HCT116 (cell line): Measurements from ENCODE around the gene PPFIA2. TPM values are rescaled to one million over a fixed set of nuclear protein-coding genes. Genes with fewer than 3 reads are reported as not detected.

Source experiments
- ATAC-seq: fragments of 200-7000 bp; cut with Tn5 transposase; 2 replicates; pipeline ENCODE4 v1.9.1; 2020; ENCODE audit warnings: mild to moderate bottlenecking, moderate library complexity
- BruUV-seq: library from RNA; stranded (reverse); fragments of 400-500 nt; replicated peaks from 2 replicates; lab custom pipeline; 2021; lab: Mats Ljungman, UMichigan
- CTCF ChIA-PET: fragments of 300-600 bp; sonication (Branson Sonifier 250); formaldehyde crosslinking; loops from one replicate; lab custom pipeline; 2021; ENCODE audit warnings: antibody characterized with exemption; lab: Charles Lee
- POLR2A ChIA-PET: fragments of 300-600, 350-600 bp; sonication (Branson Sonifier 250); formaldehyde crosslinking; loops from one replicate; lab custom pipeline; 2021; ENCODE audit warnings: antibody characterized with exemption; lab: Charles Lee
- RAD21 ChIA-PET, 2 experiments: fragments of 300-600 bp; sonication (Branson Sonifier 250); formaldehyde crosslinking; loops; one replicate each; lab custom pipeline; 2023; ENCODE audit warnings: low total read pairs in 2 of 2; ENCODE audit not compliant: uncharacterized antibody in 2 of 2, unreplicated experiment in 2 of 2, low non-redundant PET in 1 of 2; lab: Charles Lee
- DNase-seq: peaks from one replicate; pipeline ENCODE4 v3.0.0-alpha.2; 2010; ENCODE audit warnings: low read depth, low spot score
- H2AFZ ChIP-seq: fragments of 200-600 bp; shearing (Covaris generic), sonication (generic); 2 replicates; pipeline ENCODE4 v1.6.1; 2017; ENCODE audit warnings: low read depth, mixed run types, mixed read lengths, antibody characterized with exemption, low read length; ENCODE audit not compliant: poor library complexity, severe bottlenecking
- H3K27ac ChIP-seq: 2 replicates; pipeline ENCODE4 v1.5.1; 2012; ENCODE audit warnings: low read depth, low read length
- H3K27me3 ChIP-seq: fragments of 200-600 bp; sonication (generic); 2 replicates; pipeline ENCODE4 v1.6.1; 2016; ENCODE audit warnings: mixed run types, low read length, mixed read lengths; ENCODE audit not compliant: insufficient read depth
- H3K36me3 ChIP-seq, 2 experiments: fragments of 200-500 bp in 1 of 2; fragments of 200-600 bp in 1 of 2; sonication (Bioruptor generic) in 1 of 2; sonication (generic) in 1 of 2; 2 replicates each; pipeline versions ENCODE4 v1.5.1 to v1.6.1; 2014 to 2016; ENCODE audit warnings: low read length in 2 of 2, inconsistent platforms in 1 of 2, mixed read lengths in 1 of 2, mixed run types in 1 of 2; ENCODE audit not compliant: insufficient read depth in 2 of 2, control insufficient read depth in 1 of 2
- H3K4me1 ChIP-seq, 2 experiments: fragments of 200-600 bp in 1 of 2; sonication (generic) in 1 of 2; 2 replicates each; pipeline versions ENCODE4 v1.5.1 to v1.6.1; 2012 to 2017; ENCODE audit warnings: low read length in 2 of 2, inconsistent platforms in 1 of 2, mild to moderate bottlenecking in 1 of 2, mixed read lengths in 1 of 2, mixed run types in 1 of 2, moderate library complexity in 1 of 2; ENCODE audit not compliant: insufficient read depth in 2 of 2, control insufficient read depth in 1 of 2
- H3K4me2 ChIP-seq: fragments of 200-600 bp; sonication (generic); 2 replicates; pipeline ENCODE4 v1.6.1; 2017; ENCODE audit warnings: mixed run types, low read length, mixed read lengths
- H3K4me3 ChIP-seq, 2 experiments: fragments of 200-600 bp in 1 of 2; sonication (generic) in 1 of 2; replicated peaks in 1 of 2; 2 replicates each; pipeline ENCODE4 v1.5.1; 2011 to 2016; ENCODE audit warnings: low read length in 2 of 2, control low read depth in 1 of 2, low read depth in 1 of 2, mild to moderate bottlenecking in 1 of 2, mixed read lengths in 1 of 2, mixed run types in 1 of 2
- H3K79me2 ChIP-seq: fragments of 200-600 bp; sonication (generic); 2 replicates; pipeline ENCODE4 v1.6.1; 2017; ENCODE audit warnings: mild to moderate bottlenecking, mixed run types, low read length, moderate library complexity, mixed read lengths; ENCODE audit not compliant: insufficient read depth
- H3K9ac ChIP-seq: fragments of 200-600 bp; sonication (generic); 2 replicates; pipeline ENCODE4 v1.6.1; 2016; ENCODE audit warnings: low read length, mixed read lengths
- H3K9me2 ChIP-seq: fragments of 200-600 bp; sonication (generic), shearing (Covaris generic); 2 replicates; pipeline ENCODE4 v1.6.1; 2017; ENCODE audit warnings: mixed run types, mild to moderate bottlenecking, moderate library complexity; ENCODE audit not compliant: insufficient read depth
- H3K9me3 ChIP-seq, 2 experiments: fragments of 200-500 bp in 1 of 2; fragments of 200-600 bp in 1 of 2; sonication (Bioruptor generic) in 1 of 2; sonication (generic) in 1 of 2; 2 replicates each; pipeline ENCODE4 v1.6.1; 2014 to 2017; ENCODE audit warnings: low read length in 2 of 2, mixed read lengths in 2 of 2, inconsistent platforms in 1 of 2, low read depth in 1 of 2, mild to moderate bottlenecking in 1 of 2, mixed run types in 1 of 2, moderate library complexity in 1 of 2; ENCODE audit not compliant: control insufficient read depth in 1 of 2, insufficient read depth in 1 of 2
- H4K20me1 ChIP-seq: fragments of 200-600 bp; sonication (generic), shearing (Covaris generic); 2 replicates; pipeline ENCODE4 v1.6.1; 2017; ENCODE audit warnings: mixed run types, mild to moderate bottlenecking, moderate library complexity; ENCODE audit not compliant: insufficient read depth
- EGR1 ChIP-seq: IDR thresholded peaks from 2 replicates; pipeline ENCODE4 v1.6.1; 2012; ENCODE audit warnings: low read depth
- JUND ChIP-seq: IDR thresholded peaks from 2 replicates; pipeline ENCODE4 v1.6.1; 2012
- POLR2AphosphoS5 ChIP-seq: IDR thresholded peaks from 2 replicates; pipeline ENCODE4 v1.6.1; 2011; ENCODE audit warnings: mild to moderate bottlenecking, low read depth, low read length, moderate library complexity
- SIN3A ChIP-seq: IDR thresholded peaks from 2 replicates; pipeline ENCODE4 v1.6.1; 2012; ENCODE audit warnings: low read depth
- SRF ChIP-seq: IDR thresholded peaks from 2 replicates; pipeline ENCODE4 v1.6.1; 2012; ENCODE audit warnings: low read depth
- TCF7L2 ChIP-seq: IDR thresholded peaks from 2 replicates; pipeline ENCODE4 v1.7.0; 2011; ENCODE audit warnings: borderline replicate concordance, inconsistent platforms; ENCODE audit not compliant: insufficient read depth, insufficient read length; ENCODE audit errors: extremely low read depth
- YY1 ChIP-seq: IDR thresholded peaks from 2 replicates; pipeline ENCODE4 v1.6.1; 2011; ENCODE audit warnings: low read length, low read depth, moderate library complexity, mild to moderate bottlenecking; ENCODE audit not compliant: insufficient replicate concordance; ENCODE audit errors: extremely low read depth
- ZFX ChIP-seq: fragments of 450-650 bp; IDR thresholded peaks from 2 replicates; pipeline ENCODE4 v1.6.1; 2017
- intact Hi-C: fragments of 100-400 bp; cut with micrococcal nuclease; formaldehyde crosslinking; loops from 2 replicates; pipeline ENCODE4 v1.10.0; 2022
- total RNA-seq: library from RNA; stranded (reverse); gene quantifications from one replicate; pipeline ENCODE4 v1.2.1, GENCODE V29; 2021; ENCODE audit not compliant: unreplicated experiment
- TF ChIP-seq, protein P1 (sequence below): IDR thresholded peaks from 2 replicates; pipeline ENCODE4 v1.6.1; 2012; ENCODE audit warnings: low read depth

Gene PPFIA2
- total RNA-seq, 1 experiment from 2014 or later = not detected

DNA sequence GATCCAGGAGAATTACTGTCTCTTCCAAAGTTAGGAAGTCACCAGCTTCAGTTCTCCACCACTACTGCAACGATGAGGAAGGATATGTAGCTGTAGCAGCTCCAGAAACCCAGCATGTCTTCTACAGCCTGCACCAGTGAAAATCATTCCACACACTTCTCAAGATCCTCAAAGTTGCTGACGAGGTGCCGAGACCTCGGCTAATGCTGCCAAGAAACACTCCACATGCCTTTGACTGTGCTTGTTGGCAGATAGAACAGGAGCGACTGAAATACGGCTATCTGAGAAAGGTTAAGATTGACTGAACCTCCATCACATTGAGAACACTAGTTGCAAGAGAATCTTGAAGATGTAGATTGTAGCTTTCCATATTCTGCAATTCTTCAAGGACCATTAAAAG lies 241.9 kb downstream of the PPFIA2 start (continued):
- TF ChIP-seq, protein P1, sequence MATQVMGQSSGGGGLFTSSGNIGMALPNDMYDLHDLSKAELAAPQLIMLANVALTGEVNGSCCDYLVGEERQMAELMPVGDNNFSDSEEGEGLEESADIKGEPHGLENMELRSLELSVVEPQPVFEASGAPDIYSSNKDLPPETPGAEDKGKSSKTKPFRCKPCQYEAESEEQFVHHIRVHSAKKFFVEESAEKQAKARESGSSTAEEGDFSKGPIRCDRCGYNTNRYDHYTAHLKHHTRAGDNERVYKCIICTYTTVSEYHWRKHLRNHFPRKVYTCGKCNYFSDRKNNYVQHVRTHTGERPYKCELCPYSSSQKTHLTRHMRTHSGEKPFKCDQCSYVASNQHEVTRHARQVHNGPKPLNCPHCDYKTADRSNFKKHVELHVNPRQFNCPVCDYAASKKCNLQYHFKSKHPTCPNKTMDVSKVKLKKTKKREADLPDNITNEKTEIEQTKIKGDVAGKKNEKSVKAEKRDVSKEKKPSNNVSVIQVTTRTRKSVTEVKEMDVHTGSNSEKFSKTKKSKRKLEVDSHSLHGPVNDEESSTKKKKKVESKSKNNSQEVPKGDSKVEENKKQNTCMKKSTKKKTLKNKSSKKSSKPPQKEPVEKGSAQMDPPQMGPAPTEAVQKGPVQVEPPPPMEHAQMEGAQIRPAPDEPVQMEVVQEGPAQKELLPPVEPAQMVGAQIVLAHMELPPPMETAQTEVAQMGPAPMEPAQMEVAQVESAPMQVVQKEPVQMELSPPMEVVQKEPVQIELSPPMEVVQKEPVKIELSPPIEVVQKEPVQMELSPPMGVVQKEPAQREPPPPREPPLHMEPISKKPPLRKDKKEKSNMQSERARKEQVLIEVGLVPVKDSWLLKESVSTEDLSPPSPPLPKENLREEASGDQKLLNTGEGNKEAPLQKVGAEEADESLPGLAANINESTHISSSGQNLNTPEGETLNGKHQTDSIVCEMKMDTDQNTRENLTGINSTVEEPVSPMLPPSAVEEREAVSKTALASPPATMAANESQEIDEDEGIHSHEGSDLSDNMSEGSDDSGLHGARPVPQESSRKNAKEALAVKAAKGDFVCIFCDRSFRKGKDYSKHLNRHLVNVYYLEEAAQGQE = no peak
- no peak for TF ChIP-seq ZFX

DNA sequence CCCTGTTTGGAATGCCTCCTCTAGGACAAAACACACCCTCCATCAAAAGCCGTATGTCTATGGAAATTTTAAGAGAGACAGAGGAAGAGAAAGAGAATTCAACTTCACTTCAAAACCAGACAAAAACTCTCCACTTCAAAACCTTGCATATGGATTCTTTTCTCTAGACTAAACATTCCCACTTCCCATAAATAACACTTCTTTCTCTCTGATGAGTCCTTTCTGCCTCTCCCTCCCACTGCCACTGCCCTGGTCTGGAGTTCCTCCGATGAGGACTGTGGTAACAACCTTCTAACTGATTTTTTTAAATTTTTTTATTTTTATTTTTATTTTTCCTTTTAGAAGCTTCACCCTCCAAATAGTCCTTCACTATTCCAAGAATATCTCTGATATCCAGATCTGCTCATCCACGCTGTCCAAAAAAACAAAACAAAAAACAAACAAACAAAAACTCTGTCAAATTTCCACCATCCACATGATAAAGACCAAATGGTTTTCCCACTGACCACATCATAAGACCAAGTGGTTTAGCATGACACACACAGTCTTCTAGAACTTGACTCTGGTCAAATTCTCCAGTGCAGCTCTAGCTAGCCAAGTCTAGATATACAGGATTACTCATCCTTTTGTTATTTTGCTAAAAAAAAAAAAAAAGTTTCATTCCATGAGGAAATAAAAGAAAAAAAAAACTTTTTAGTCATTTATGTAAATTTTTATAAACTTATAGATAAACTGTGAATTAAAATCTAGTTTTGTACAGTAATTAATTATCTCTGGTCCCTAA lies 256.0 kb downstream of the PPFIA2 start:
- intact Hi-C loops = no loop called here
- H3K27me3 ChIP-seq = no peaks in the 10 kb centered on the region
- POLR2A ChIA-PET = no interaction called here
- H3K27ac ChIP-seq = no peak overlapping the region
- no peaks in the 10 kb centered on the region for H3K9me2 ChIP-seq
- H3K9me3 ChIP-seq = no peaks in the 10 kb centered on the region
- H2AFZ ChIP-seq = no peak overlapping the region
- CTCF ChIA-PET = no interaction called here
- no peak overlapping the region for H3K4me2 ChIP-seq
- ATAC-seq = no peak
- no peak overlapping the region for H3K4me3 ChIP-seq
- H3K9ac ChIP-seq = no peak overlapping the region
- no peaks in the 10 kb centered on the region for H3K79me2 ChIP-seq
- no peaks in the 10 kb centered on the region for H4K20me1 ChIP-seq
- RAD21 ChIA-PET = no interaction called here
- BruUV-seq = no TSS peak
- TF ChIP-seq YY1 = no peak
- TF ChIP-seq SRF = no peak
- TF ChIP-seq SIN3A = no peak
- no peak for TF ChIP-seq POLR2AphosphoS5
- no peak for TF ChIP-seq JUND
- no peak for TF ChIP-seq TCF7L2
- no peak for TF ChIP-seq EGR1
- TF ChIP-seq ZFX = no peak
- H3K36me3 ChIP-seq = no peaks in the 10 kb centered on the region
- no peak for DNase-seq
- H3K4me1 ChIP-seq = no peaks in the 10 kb centered on the region
